ENCODE data around the gene ATAD2B. TPM values are rescaled to one million over a fixed set of nuclear protein-coding genes. Genes with fewer than 3 reads are reported as not detected.

The ATAD2B gene
- total and polyA plus RNA-seq, 12 donors: 3.4 to 26.7 (median 13.8) TPM

DNA sequence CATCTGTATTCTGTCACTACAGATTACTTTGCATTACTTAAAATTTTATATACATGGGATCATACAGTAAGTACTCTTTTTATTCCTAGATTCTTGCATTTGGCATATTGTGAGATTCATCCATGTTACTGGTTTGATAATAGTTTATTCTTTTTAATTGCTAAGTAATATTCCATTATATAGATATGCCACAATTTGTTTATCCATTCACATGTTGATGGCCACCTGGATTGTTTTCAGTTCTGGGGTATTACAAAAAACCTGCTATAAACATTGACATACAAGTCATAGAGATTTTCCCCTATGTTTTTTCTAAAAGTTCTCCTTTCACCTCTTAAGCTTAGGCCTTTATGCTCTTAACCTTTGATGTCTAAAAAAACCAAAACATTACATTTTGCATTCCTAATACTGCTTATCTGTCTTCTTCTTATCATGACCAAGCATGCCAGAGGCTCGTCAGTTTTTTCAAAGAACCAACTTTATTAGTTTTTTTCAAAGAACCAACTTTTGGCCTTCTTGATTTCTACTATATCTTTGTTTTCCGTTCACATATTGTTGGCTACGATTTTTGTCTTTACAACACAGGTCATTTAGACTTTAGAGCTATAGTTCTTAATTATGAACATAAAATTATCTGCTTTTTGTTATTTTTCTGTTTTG, 86.9 kb downstream of the ATAD2B start:
- Histone ChIP-seq H3K4me1 (replicated peaks in 1 of 2) (no peaks in the 10 kb centered on the region), H3K27me3 (no peaks in the 10 kb centered on the region), H3K36me3 (replicated peaks in 1 of 2) (no peaks in the 10 kb centered on the region), H3K27ac (no peak overlapping the region), H3K4me3 (no peak overlapping the region), H3K9me3 (replicated peaks in 1 of 3) (peaks cover 0 to 4% (median 0%) of the 10 kb centered on the region in 3 donors)
- 77 to 93% (median 88%) methylated on average over 3 of the region's 3 CpGs for WGBS, 4 donors
- TF ChIP-seq POLR2A (IDR thresholded peaks at IDR 0.05): no peak
- TF ChIP-seq, protein P1, sequence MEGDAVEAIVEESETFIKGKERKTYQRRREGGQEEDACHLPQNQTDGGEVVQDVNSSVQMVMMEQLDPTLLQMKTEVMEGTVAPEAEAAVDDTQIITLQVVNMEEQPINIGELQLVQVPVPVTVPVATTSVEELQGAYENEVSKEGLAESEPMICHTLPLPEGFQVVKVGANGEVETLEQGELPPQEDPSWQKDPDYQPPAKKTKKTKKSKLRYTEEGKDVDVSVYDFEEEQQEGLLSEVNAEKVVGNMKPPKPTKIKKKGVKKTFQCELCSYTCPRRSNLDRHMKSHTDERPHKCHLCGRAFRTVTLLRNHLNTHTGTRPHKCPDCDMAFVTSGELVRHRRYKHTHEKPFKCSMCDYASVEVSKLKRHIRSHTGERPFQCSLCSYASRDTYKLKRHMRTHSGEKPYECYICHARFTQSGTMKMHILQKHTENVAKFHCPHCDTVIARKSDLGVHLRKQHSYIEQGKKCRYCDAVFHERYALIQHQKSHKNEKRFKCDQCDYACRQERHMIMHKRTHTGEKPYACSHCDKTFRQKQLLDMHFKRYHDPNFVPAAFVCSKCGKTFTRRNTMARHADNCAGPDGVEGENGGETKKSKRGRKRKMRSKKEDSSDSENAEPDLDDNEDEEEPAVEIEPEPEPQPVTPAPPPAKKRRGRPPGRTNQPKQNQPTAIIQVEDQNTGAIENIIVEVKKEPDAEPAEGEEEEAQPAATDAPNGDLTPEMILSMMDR (IDR thresholded peaks at IDR 0.05): no peak
- no peak for DNase-seq
- intact Hi-C loops (cut with DNase I): no loop called here

DNA sequence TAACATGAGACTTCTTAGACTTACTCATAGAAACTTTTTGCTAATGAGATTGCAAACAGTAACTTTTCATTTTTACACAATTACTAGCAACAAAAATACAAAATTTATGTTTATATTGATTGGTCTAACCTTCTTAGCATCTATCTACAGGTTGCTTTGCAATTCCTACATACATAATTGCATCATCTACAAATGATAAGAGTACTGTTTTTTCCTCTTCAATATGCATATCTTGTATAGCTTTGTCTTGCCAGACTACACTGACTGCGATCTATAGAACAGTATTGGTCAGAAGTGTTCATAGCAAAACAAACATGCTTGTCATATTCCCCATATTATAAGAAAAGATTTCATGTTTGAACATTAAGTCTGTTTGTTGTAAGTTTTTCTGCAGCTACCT, 87.9 kb downstream of the ATAD2B start:
- Histone ChIP-seq H3K9me3 (replicated peaks in 1 of 3) (no peaks in the 10 kb centered on the region), H3K27ac (no peak overlapping the region), H3K27me3 (no peaks in the 10 kb centered on the region), H3K4me3 (no peak overlapping the region), H3K36me3 (replicated peaks in 1 of 2) (no peaks in the 10 kb centered on the region), H3K4me1 (replicated peaks in 1 of 2) (no peaks in the 10 kb centered on the region)
- TF ChIP-seq, protein P1 (IDR thresholded peaks at IDR 0.05): no peak
- no peak for TF ChIP-seq POLR2A (IDR thresholded peaks at IDR 0.05)
- DNase-seq: no peak
- WGBS, 4 donors: 97 to 100% (median 98%) methylated on average over 1 of the region's 1 CpG
- intact Hi-C loops (cut with DNase I): no loop called here

DNA sequence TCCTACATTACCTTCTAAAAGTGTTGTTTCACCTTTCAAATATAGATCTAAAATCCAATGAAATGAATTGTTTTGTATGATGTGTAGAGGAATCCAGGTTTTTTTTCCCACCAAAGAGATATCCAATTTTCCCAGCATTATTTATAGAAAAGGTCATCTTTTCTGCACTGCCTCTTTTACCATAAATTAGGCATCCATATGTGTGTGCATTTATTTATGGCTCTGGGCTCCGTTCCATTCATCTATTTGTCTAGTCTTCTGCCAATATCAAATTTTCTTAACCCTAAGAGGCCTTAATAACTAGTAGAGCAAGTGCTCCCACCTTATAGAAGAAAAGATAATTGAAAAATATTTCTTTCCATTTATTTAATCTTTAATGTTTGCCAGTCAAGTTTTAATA, 88.3 kb downstream of the ATAD2B start:
- Histone ChIP-seq H3K36me3 (replicated peaks in 1 of 2) (no peaks in the 10 kb centered on the region), H3K9me3 (replicated peaks in 1 of 3) (no peaks in the 10 kb centered on the region), H3K27ac (no peak overlapping the region), H3K4me1 (replicated peaks in 1 of 2) (no peaks in the 10 kb centered on the region), H3K27me3 (no peaks in the 10 kb centered on the region), H3K4me3 (no peak overlapping the region)
- DNase-seq: no peak
- intact Hi-C loops (cut with DNase I): no loop called here
- 86 to 94% (median 89%) methylated on average over 1 of the region's 1 CpG for WGBS, 4 donors
- TF ChIP-seq, protein P1 (IDR thresholded peaks at IDR 0.05): no peak
- TF ChIP-seq POLR2A (IDR thresholded peaks at IDR 0.05): no peak

DNA sequence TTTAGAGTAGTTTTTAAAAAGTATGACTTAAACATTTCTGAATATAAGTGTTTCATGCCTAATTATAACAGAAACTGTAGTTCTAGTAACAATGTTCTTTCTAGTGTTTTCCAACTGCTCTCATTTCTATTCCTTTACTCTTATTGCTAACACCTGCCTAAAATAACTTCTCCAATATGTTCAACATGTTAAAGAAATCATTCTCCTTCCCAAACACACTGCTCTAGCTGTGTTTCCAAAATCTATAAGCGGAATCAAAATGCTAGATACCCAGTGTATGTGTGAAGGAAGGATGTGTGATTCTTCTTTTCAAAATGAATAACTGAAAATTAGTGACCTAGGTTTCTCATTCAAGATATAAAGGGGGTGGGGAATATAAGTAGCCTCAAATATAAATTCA, 89.1 kb downstream of the ATAD2B start:
- Histone ChIP-seq H3K4me3 (no peak overlapping the region), H3K9me3 (replicated peaks in 1 of 3) (no peaks in the 10 kb centered on the region), H3K36me3 (replicated peaks in 1 of 2) (no peaks in the 10 kb centered on the region), H3K27me3 (no peaks in the 10 kb centered on the region), H3K27ac (no peak overlapping the region), H3K4me1 (replicated peaks in 1 of 2) (no peaks in the 10 kb centered on the region)
- TF ChIP-seq, protein P1 (IDR thresholded peaks at IDR 0.05): no peak
- TF ChIP-seq POLR2A (IDR thresholded peaks at IDR 0.05): no peak
- no peak for DNase-seq
- intact Hi-C loops (cut with DNase I): no loop called here
- WGBS, 4 donors: 96 to 99% (median 98%) methylated on average over 1 of the region's 1 CpG
